GM12875 (cell line): ENCODE data around the gene CA7.

ENCODE experiments used
- H3K4me3 ChIP-seq: one replicate; pipeline ENCODE4 v1.5.1; 2011; ENCODE audit warnings: low read depth, low read length, control low read depth
- CTCF ChIP-seq: IDR thresholded peaks from 2 replicates; pipeline ENCODE4 v1.5.1; 2011; ENCODE audit warnings: low read depth, mild to moderate bottlenecking, control low read depth, inconsistent platforms, low read length, moderate library complexity, borderline replicate concordance; ENCODE audit not compliant: insufficient read depth

CA7 gene

DNA sequence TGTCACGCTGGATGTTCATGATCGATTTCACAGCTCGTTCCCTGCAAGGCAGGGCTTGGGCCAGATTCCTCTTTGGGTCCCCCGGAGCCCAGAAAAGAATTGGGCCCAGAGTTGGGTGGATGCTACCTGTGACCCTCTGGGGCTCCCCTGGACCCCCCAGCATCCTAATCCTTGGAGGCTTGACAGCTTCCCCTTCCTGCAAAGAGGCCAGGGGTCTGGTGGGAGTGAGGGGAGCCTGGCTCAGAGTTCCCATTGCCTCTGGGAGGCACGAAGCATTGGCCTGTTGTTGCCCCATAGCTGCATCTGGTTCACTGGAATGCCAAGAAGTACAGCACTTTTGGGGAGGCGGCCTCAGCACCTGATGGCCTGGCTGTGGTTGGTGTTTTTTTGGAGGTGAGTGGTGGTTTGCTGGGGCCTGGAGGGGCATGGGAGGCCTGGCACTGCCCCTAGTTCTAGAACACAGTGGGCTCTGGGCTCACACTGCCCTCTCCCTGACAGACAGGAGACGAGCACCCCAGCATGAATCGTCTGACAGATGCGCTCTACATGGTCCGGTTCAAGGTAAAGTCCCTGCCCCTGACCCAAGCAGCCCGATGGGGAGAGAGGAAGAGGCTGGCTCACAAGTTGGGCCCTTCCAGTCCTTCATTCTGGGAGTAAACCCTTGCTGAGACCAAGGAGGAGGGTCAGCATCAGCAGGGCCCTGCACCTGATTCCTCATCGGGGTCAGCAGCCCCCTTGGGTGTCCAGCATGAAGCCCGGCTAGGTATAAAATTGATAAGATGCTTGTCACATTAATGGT lies 7.2 kb downstream of the CA7 start:
- TF ChIP-seq CTCF, result no peak
- H3K4me3 ChIP-seq, result no peak overlapping the region

DNA sequence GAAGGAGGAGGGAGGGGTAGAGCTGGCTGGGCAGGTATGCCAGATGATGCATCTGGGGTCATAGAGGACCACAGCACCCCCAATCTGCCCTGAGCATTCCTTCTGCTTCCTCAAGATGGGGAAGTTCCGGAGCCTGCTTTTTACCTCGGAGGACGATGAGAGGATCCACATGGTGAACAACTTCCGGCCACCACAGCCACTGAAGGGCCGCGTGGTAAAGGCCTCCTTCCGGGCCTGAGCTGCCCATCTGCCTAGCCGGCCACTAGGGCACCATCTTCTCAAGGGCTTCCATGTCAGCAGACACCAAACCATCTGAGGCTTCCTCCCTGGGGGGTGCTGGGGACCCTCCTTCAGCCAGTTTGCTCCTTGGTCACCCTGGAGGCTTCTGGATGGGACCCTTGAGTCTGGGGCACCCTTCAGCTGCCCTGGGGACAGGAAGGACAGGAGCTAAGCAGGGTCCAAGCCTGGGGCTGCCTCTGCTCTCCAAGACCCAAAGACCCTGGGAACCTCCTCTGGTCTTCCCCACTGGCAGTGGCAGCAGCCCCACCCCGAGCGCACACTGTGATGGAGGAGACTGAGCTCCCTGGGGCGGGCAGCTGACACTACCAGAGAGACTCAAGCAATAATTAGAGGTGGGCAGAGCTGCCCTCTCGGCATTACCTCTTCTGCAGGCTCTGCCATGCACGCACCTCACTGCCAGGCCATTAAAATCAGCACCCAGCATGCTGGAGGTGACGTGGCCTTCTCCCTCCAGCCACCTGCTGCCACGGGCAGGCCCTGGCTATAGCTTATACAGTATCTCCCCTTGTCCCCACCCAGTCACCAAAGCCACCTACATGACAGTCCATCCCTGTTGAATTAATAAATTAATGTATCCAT lies 9.3 kb downstream of the CA7 start:
- no peak for TF ChIP-seq CTCF
- no peak overlapping the region for H3K4me3 ChIP-seq

DNA sequence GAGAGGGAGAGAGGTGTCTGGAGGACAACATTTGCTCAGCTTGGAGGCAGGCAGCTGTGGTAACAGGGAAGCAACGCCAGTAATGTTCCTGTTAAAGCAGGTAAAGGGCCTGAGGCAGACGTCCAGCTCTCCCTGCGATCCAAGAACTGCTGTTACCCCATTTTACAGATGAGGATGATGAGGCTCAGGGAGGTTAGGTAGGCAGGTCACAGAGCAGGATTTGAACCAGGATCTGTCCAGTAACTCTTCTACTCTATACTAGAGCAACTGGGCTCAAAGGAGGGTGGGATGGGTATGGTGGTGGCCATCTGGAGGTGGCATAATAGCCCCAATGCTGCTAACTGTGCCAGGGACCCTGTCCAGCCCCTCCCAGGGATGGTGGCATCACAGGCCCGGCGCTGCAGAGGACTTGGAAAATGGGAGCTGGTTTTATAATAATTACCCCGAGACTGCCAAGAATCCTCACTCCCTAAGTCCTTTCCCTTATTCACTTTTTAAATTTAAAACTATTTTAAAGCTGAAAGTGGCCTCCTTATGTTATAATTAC lies 12.0 kb downstream of the CA7 start:
- H3K4me3 ChIP-seq, result no peak overlapping the region
- no peak for TF ChIP-seq CTCF

- TF ChIP-seq CTCF, result no peak
- H3K4me3 ChIP-seq, result no peak overlapping the region
These were observed 12.6 kb downstream of the CA7 start for GRCh38 chr16:66856801-66857200.

DNA sequence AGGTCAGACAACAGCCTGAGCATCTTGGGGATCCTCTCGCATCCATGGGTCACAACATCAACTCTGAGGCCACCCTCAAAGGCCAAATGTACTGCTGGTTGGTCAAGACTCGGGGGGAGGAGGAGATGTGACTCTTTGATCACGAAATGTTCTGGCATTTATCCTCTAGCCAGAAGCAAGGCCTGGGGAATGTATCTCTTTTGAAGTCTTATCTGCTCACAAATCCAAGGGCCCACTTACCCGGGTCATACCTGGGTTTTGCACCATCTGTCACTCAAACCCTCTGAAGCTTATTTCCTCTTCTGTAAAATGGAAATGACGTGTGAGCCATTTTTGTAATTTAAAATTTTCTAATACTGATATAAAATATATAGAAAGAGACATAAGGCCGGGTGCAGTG lies 13.2 kb downstream of the CA7 start:
- TF ChIP-seq CTCF, result no peak
- H3K4me3 ChIP-seq, result no peak overlapping the region

GRCh38 chr16:66858740-66859396 lies 14.7 kb downstream of the CA7 start:
- H3K4me3 ChIP-seq, result no peak overlapping the region
- no peak for TF ChIP-seq CTCF
